SU-DHL-6 (cell line): ENCODE data around the gene ZMYND15.

Source experiments
- EZH2phosphoT487 ChIP-seq: fragments of 200-600 bp; sonication (generic), shearing (Covaris generic); conservative IDR thresholded peaks from 2 replicates; pipeline ENCODE4 v1.6.1; 2018; ENCODE audit warnings: mild to moderate bottlenecking, antibody characterized with exemption, low read length, moderate library complexity, mixed read lengths
- TF ChIP-seq, protein P1 (sequence below): fragments of 200-600 bp; sonication (generic); IDR thresholded peaks from one replicate; pipeline ENCODE4 v1.5.1; 2017; ENCODE audit warnings: antibody characterized with exemption, mild to moderate bottlenecking, low read length, moderate library complexity; ENCODE audit not compliant: insufficient read depth, poor library complexity, severe bottlenecking

DNA sequence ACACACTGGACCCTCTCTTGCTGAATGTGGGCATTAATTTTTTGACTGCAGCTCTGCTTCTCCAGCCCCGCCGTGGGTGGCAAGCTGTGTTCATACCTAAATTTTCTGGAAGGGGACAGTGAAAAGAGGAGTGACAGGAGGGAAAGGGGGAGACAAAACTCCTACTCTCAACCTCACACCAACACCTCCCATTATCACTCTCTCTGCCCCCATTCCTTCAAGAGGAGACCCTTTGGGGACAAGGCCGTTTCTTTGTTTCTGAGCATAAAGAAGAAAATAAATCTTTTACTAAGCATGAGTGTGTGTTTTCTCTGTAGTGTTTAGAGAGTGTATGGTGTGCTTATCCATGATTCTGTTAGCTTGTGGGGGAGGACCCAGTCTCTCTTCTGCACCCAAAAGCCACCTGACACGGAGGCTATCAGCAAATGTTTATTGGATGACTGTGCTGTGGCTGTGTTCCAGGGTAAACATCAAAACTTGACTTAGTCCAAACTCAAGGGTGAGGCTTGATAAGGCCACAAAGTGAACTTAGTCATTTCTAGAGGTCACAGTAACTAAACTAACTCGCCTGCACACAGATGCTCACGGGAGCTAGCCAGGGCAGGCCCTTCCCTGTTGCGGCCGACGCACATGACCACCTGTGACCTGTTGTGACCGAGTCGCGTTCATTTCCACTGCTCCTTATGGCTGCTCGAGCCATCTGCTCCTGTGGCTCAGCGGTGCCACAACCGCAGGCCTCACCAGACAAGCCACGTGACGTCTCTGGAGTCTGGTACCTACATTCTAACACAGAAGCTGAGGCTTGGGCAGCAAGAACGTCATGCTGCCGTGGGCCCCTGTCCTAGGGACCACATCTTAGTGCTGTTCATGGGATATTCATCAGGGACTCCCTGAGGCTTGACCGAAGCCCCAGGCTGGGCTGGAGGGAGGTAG is 18.2 kb upstream of the ZMYND15 start:
- TF ChIP-seq, protein P1, sequence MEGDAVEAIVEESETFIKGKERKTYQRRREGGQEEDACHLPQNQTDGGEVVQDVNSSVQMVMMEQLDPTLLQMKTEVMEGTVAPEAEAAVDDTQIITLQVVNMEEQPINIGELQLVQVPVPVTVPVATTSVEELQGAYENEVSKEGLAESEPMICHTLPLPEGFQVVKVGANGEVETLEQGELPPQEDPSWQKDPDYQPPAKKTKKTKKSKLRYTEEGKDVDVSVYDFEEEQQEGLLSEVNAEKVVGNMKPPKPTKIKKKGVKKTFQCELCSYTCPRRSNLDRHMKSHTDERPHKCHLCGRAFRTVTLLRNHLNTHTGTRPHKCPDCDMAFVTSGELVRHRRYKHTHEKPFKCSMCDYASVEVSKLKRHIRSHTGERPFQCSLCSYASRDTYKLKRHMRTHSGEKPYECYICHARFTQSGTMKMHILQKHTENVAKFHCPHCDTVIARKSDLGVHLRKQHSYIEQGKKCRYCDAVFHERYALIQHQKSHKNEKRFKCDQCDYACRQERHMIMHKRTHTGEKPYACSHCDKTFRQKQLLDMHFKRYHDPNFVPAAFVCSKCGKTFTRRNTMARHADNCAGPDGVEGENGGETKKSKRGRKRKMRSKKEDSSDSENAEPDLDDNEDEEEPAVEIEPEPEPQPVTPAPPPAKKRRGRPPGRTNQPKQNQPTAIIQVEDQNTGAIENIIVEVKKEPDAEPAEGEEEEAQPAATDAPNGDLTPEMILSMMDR = no peak
- no peak for TF ChIP-seq EZH2phosphoT487
